Astrocyte of the cerebellum (primary cell): Measurements from ENCODE around the gene CLIC5.

ENCODE experiments used
- DNase-seq: peaks from one replicate; pipeline ENCODE4 v3.0.0-alpha.2; 2011; ENCODE audit warnings: low read depth
- H3K4me3 ChIP-seq: 2 replicates; pipeline ENCODE4 v1.5.1; 2011; ENCODE audit warnings: mild to moderate bottlenecking, low read depth, low read length, moderate library complexity
- CTCF ChIP-seq: IDR thresholded peaks from 2 replicates; pipeline ENCODE4 v1.5.1; 2012; ENCODE audit warnings: low read length, low read depth, moderate library complexity, mild to moderate bottlenecking; ENCODE audit errors: missing control alignments
- in situ Hi-C: cut with HindIII; loops from 2 replicates; pipeline ENCODE4 v1.10.0; 2017; ENCODE audit warnings: low sequenced_read_pairs

Gene CLIC5

DNA sequence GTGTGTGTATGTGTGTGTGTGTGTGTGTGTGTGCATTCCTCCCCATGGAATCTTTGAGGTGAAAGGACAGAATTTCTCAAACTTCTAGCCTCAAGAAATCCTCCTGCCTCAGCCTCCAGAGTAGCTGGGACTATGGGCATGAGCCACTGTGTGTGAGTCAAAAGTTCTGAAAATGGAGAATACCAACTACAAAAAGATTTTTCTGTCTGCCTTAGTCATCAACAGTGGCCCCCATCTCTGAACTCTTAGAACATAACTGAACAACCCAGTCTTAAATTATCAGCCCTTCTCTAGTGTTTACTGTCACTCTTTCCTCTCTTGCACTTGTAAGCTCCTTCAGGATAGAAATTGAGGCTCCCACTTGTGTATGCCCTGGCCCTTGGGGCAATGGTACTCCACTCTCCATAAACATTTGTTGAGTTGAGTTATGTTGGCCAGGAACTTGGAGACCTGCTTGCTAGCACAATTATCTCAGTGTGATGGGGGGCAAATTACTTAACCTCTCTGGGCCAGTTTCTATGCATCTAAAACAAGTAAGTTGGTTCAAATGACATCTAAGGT is 35.3 kb upstream of the CLIC5 start:
- no peak overlapping the region for H3K4me3 ChIP-seq
- TF ChIP-seq CTCF = no peak
- in situ Hi-C loops = no loop called here
- no peak for DNase-seq

DNA sequence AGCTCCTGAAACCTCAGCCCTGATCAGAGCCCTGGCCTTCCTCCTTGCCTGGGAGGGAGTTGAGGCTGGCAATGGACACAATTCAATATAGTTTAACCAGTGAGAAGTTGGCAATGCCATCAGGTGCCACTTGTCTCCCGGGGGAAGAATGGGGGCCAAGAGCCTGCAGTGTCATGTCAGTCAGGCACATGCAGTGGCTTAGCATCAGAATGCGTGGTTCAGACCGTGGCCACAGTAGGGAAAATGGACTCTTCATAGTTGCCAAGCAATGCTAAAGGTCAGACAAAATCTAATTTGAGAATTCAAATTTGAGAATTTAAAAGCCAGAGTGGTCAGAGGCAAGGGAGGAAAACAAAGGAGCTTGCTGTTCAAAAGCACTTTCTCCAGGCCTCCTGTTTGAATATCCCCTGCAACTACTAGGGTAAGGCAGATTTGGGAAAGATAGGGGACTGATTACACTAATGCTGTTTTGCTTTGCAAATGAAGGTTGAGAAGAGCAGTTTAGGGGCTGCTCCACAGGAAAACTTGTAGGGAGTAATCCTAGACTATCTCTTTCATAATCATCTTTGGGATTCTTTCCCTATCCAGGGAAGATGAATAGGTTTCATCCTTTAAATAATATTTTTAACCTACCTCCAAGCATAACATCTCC is 33.1 kb upstream of the CLIC5 start:
- no peak for TF ChIP-seq CTCF
- DNase-seq = no peak
- H3K4me3 ChIP-seq = no peak overlapping the region
- in situ Hi-C loops = no loop called here

DNA sequence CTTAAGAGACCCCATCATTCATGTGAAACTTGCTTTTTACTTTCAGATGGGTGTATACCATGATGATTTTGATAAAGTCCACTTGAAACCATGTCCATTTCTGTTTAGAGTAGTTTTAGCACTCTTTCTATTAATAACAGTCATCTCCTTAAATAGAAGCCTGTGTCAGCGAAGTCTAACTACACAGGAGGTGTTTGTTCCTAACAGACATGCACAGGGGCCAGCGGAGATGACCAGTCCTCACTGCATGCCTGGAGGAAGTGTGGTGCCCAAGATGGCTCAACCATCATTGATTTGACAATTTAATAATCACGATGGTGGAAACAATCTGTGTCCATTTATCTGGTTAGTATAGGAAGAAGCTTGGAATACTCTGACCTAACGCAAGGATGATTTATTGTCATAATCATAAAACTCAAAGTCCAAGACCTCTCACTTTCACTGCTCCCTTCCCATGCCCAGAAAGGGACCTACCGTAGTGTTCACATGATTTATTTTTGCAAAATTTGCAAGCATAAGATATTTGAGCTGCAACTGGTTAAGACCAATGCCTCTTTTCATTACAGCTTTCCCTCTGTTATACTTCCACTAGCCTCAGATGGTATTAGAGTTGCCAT is 31.0 kb upstream of the CLIC5 start:
- DNase-seq = no peak
- no peak overlapping the region for H3K4me3 ChIP-seq
- in situ Hi-C loops = no loop called here
- TF ChIP-seq CTCF = no peak

- no peak overlapping the region for H3K4me3 ChIP-seq
- in situ Hi-C loops = no loop called here
- no peak for TF ChIP-seq CTCF
- peak; percentile 79 for DNase-seq
Observed at GRCh38 chr6:46044881-46045617, 29.4 kb upstream of the CLIC5 start.

DNA sequence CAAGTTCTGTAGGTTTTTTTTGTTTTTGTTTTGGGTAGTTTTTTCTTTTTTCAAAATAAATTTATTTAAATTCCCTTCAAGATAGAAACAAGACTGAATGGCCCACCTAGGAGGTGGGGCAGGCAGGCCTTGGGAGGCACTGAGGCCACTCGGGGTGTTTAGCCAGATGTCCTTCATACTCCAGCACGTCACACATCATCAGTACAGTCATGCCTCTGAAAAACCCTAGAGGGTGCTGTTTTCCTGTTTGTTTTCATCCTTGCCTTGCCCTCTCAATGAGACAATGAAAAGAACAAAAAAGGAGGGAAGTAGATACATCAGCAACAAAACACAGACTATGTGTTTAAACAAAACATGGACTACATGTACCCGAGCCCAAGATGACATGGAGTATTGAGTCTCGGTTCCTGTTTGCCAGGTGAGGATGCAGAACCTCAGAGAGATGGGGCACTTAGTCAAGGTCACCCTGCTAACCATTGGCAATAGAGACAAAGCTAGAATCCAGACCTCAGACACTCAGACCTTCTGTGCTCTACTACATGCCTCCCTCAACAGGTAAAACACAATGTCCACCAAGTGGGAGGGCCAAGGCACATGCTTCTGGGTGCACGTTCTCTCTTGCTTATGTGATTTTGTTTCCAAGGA is 26.8 kb upstream of the CLIC5 start:
- in situ Hi-C loops = no loop called here
- no peak overlapping the region for H3K4me3 ChIP-seq
- DNase-seq = no peak
- peak; percentile 50 for TF ChIP-seq CTCF

DNA sequence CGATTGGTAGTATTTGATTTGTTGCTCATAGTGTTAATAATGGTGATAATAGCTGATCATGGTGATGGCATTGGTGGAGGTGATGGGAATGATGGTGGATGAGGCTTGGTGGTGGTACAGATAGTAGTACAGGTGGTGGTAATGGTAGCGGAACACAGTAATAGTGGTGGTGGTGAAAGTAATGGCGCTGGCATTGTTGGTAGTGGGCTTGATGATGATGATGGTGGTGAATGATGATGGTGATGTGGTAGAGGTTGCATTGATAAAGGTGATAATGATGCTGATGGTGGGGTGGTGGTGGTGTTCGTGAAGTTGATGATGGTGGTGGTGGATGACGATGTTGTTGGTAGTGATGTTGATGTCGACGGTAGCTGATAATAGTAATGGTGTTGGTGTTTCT is 24.6 kb upstream of the CLIC5 start:
- H3K4me3 ChIP-seq = no peak overlapping the region
- DNase-seq = no peak
- no peak for TF ChIP-seq CTCF
- in situ Hi-C loops = no loop called here
